SK-N-MC (cell line): ENCODE data around the gene FLNA.
"Not testable (repeated sequence)": the region's sequence is repeated elsewhere in the genome, so short reads cannot be mapped to it uniquely, and the experiment has no call there.

Source experiments
- EZH2 ChIP-seq: fragments of 200-600 bp; sonication (generic); IDR thresholded peaks from one replicate; pipeline ENCODE4 v1.6.1; 2017; ENCODE audit warnings: antibody characterized with exemption
- POLR2AphosphoS5 ChIP-seq: IDR thresholded peaks from 2 replicates; pipeline ENCODE4 v1.6.1; 2012; ENCODE audit warnings: mild to moderate bottlenecking, low read depth, low read length, borderline replicate concordance

DNA sequence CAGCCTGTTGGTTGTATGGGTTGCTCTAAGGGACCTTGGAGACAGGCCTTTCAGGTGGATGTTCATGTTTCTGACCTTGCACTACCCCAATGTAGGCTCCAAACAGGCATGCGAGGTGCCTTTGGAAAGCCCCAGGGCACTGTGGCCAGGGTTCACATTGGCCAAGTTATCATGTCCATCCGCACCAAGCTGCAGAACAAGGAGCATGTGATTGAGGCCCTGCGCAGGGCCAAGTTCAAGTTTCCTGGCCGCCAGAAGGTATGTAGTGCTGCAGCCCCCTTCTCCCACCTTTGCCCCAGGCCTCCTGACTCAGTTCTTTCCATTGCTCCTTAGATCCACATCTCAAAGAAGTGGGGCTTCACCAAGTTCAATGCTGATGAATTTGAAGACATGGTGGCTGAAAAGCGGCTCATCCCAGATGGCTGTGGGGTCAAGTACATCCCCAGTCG is 26.0 kb upstream of the FLNA start:
- not testable (repeated sequence) for TF ChIP-seq POLR2AphosphoS5, EZH2
